Panc1 (cell line): ENCODE results near the gene NIPSNAP2.
A peak's percentile ranks its signal among the peaks of the same experiment; 100 is the strongest.

Experiments used
- CTCF ChIP-seq: fragments of 450-650 bp; IDR thresholded peaks from 2 replicates; pipeline ENCODE4 v1.5.1; 2017; ENCODE audit warnings: mild to moderate bottlenecking
- POLR2AphosphoS5 ChIP-seq: IDR thresholded peaks from 2 replicates; pipeline ENCODE4 v1.6.1; 2012; ENCODE audit warnings: mild to moderate bottlenecking, low read depth, low read length, moderate library complexity
- REST ChIP-seq, 2 experiments: IDR thresholded peaks; 2 replicates each; pipeline ENCODE4 v1.6.1; 2011 to 2012; ENCODE audit warnings: low read depth in 2 of 2, control low read depth in 1 of 2, low read length in 1 of 2, mild to moderate bottlenecking in 1 of 2, moderate library complexity in 1 of 2; ENCODE audit not compliant: insufficient read depth in 1 of 2
- SIN3A ChIP-seq: IDR thresholded peaks from 2 replicates; pipeline ENCODE4 v1.6.1; 2012; ENCODE audit warnings: low read depth, mild to moderate bottlenecking, low read length, moderate library complexity, borderline replicate concordance; ENCODE audit not compliant: insufficient read depth
- TCF7L2 ChIP-seq: IDR thresholded peaks from 2 replicates; pipeline ENCODE4 v1.6.1; 2011; ENCODE audit warnings: mild to moderate bottlenecking, low read depth, low read length, inconsistent platforms

- TF ChIP-seq CTCF (no peak), TCF7L2 (0 out of 2 replicates have a peak, but pooled peaks have one; percentile 39), REST (IDR thresholded peaks at IDR 0.05; ENCODE audit: insufficient read depth in 1 of 2, low read depth in 2 of 2, low read length in 1 of 2) (no peak), POLR2AphosphoS5 (no peak), SIN3A (no peak)
Measured at GRCh38 chr7:56007167-56007652, 42.8 kb downstream of the NIPSNAP2 start.
